Mononuclear cell (primary cell): Measurements from ENCODE around the gene ERMAP. TPM values are rescaled to one million over a fixed set of nuclear protein-coding genes. Genes with fewer than 3 reads are reported as not detected.
"Not testable (repeated sequence)": the region's sequence is repeated elsewhere in the genome, so short reads cannot be mapped to it uniquely, and the experiment has no call there.

Experiments
- H3K27me3 ChIP-seq: 2 replicates; pipeline ENCODE4 v1.6.0; 2011; ENCODE audit warnings: low read length, control low read depth; ENCODE audit not compliant: insufficient read depth
- H3K4me1 ChIP-seq: 2 replicates; pipeline ENCODE4 v1.5.1; 2011; ENCODE audit warnings: mild to moderate bottlenecking, low read length, control low read depth; ENCODE audit not compliant: insufficient read depth
- H3K4me3 ChIP-seq: 2 replicates; pipeline ENCODE4 v1.5.1; 2011; ENCODE audit warnings: mild to moderate bottlenecking, low read length, moderate library complexity
- H3K9me3 ChIP-seq: 2 replicates; pipeline ENCODE4 v1.5.1; 2011; ENCODE audit warnings: low read depth, mild to moderate bottlenecking, control low read depth, low read length
- total RNA-seq: library from RNA; depleted of rRNA; stranded (reverse); fragments of >200 nt; gene quantifications from one replicate; pipeline ENCODE4 v1.2.3, GENCODE V29; 2012

ERMAP gene
- total RNA-seq, 1 donor = 6.4 TPM

- Histone ChIP-seq H3K4me3 (no peak overlapping the region), H3K9me3 (no peaks in the 10 kb centered on the region), H3K27me3 (no peaks in the 10 kb centered on the region), H3K4me1 (peaks cover 13% of the 10 kb centered on the region)
Measured at GRCh38 chr1:42788021-42788420, 28.9 kb upstream of the ERMAP start.

- Histone ChIP-seq H3K27me3 (no peaks in the 10 kb centered on the region), H3K4me1 (no peaks in the 10 kb centered on the region), H3K4me3 (no peak overlapping the region), H3K9me3 (no peaks in the 10 kb centered on the region)
Measured at GRCh38 chr1:42793824-42794223, 23.1 kb upstream of the ERMAP start.

GRCh38 chr1:42797414-42797813, 19.5 kb upstream of the ERMAP start:
- Histone ChIP-seq H3K27me3 (no peaks in the 10 kb centered on the region), H3K4me1 (no peaks in the 10 kb centered on the region), H3K9me3 (no peaks in the 10 kb centered on the region), H3K4me3 (no peak overlapping the region)

GRCh38 chr1:42797979-42798378, 18.9 kb upstream of the ERMAP start:
- Histone ChIP-seq H3K4me1 (no peaks in the 10 kb centered on the region), H3K4me3 (no peak overlapping the region), H3K9me3 (no peaks in the 10 kb centered on the region), H3K27me3 (no peaks in the 10 kb centered on the region)

- H3K27me3 ChIP-seq = no peaks in the 10 kb centered on the region
- H3K9me3 ChIP-seq = no peaks in the 10 kb centered on the region
- H3K4me3 ChIP-seq = no peak overlapping the region
- H3K4me1 ChIP-seq = no peaks in the 10 kb centered on the region
Measured at GRCh38 chr1:42801832-42802473, 15.0 kb upstream of the ERMAP start.

GRCh38 chr1:42806171-42806570, 10.8 kb upstream of the ERMAP start:
- no peaks in the 10 kb centered on the region for H3K9me3 ChIP-seq
- no peak overlapping the region for H3K4me3 ChIP-seq
- H3K4me1 ChIP-seq = no peaks in the 10 kb centered on the region
- no peaks in the 10 kb centered on the region for H3K27me3 ChIP-seq

- Histone ChIP-seq H3K4me3 (no peak overlapping the region), H3K9me3 (no peaks in the 10 kb centered on the region), H3K4me1 (no peaks in the 10 kb centered on the region), H3K27me3 (no peaks in the 10 kb centered on the region)
Measured at GRCh38 chr1:42806593-42806992, 10.3 kb upstream of the ERMAP start.

GRCh38 chr1:42807056-42807668, 9.8 kb upstream of the ERMAP start:
- Histone ChIP-seq H3K4me3 (no peak overlapping the region), H3K9me3 (no peaks in the 10 kb centered on the region), H3K4me1 (no peaks in the 10 kb centered on the region), H3K27me3 (no peaks in the 10 kb centered on the region)

- H3K4me3 ChIP-seq, H3K27me3 ChIP-seq: not testable (repeated sequence)
- peaks cover 19% of the 10 kb centered on the region for H3K4me1 ChIP-seq
Measured at GRCh38 chr1:42814815-42815214, 2.1 kb upstream of the ERMAP start.

GRCh38 chr1:42815941-42816584, 859 bp upstream of the ERMAP start:
- Histone ChIP-seq H3K9me3 (no peaks in the 10 kb centered on the region), H3K27me3 (no peaks in the 10 kb centered on the region), H3K4me3 (peak overlapping the region; percentile 65), H3K4me1 (peaks cover 19% of the 10 kb centered on the region)

More at GRCh38 chr1:42814815-42815214, 2.1 kb upstream of the ERMAP start:
- not testable (repeated sequence) for H3K9me3 ChIP-seq

GRCh38 chr1:42817440-42817767, 482 bp downstream of the ERMAP start:
- no peaks in the 10 kb centered on the region for H3K9me3 ChIP-seq
- H3K4me1 ChIP-seq = peaks cover 19% of the 10 kb centered on the region
- H3K4me3 ChIP-seq = peak overlapping the region; percentile 39
- no peaks in the 10 kb centered on the region for H3K27me3 ChIP-seq

- Histone ChIP-seq H3K4me1 (peaks cover 19% of the 10 kb centered on the region), H3K27me3 (no peaks in the 10 kb centered on the region), H3K9me3 (no peaks in the 10 kb centered on the region), H3K4me3 (no peak overlapping the region)
Measured at GRCh38 chr1:42817976-42818375, 1.1 kb downstream of the ERMAP start.

- Histone ChIP-seq H3K9me3 (no peaks in the 10 kb centered on the region), H3K4me3 (no peak overlapping the region), H3K4me1 (peaks cover 18% of the 10 kb centered on the region), H3K27me3 (no peaks in the 10 kb centered on the region)
Measured at GRCh38 chr1:42820813-42821212, 3.9 kb downstream of the ERMAP start.

- Histone ChIP-seq H3K9me3 (no peaks in the 10 kb centered on the region), H3K4me3 (no peak overlapping the region), H3K4me1 (peaks cover 9% of the 10 kb centered on the region), H3K27me3 (no peaks in the 10 kb centered on the region)
Measured at GRCh38 chr1:42821690-42822089, 4.8 kb downstream of the ERMAP start.

- H3K9me3 ChIP-seq = no peaks in the 10 kb centered on the region
- peaks cover 2% of the 10 kb centered on the region for H3K4me1 ChIP-seq
- no peak overlapping the region for H3K4me3 ChIP-seq
- no peaks in the 10 kb centered on the region for H3K27me3 ChIP-seq
Measured at GRCh38 chr1:42822800-42823392, 6.0 kb downstream of the ERMAP start.
